Stimulated activated CD4-positive, alpha-beta T cell treated with anti-CD3 and anti-CD28 coated beads, Interleukin-12 subunit alpha, Interleukin-12 subunit beta, amount 100 ng/mL, for 24 hours (primary cell): ENCODE results near the gene NDUFA13.

ENCODE experiments used
- DNase-seq, 2 experiments: peaks; one replicate each; pipeline ENCODE4 v3.0.0-alpha.2; 2020; ENCODE audit warnings: low read depth in 2 of 2

The NDUFA13 gene

DNA sequence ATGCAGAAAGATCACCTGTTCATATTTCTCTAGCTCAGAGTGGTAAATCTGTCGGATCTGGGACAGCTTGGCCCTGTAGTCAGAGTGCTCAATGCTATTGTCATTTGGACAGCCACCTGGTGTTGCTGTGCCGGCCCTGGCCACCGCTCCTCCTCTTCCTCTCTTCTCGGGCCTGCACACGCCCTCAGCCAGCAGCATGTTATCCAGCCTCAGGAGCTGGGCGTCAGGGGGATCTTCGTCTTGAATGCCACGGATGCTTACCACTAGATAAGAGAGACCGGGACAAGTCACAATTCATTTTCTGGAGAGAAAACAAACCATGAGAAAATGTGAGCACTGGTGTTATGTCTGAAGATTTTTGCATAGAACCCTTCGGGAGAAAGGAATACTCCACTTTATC lies 54.5 kb downstream of the NDUFA13 start:
- DNase-seq: no peak

DNA sequence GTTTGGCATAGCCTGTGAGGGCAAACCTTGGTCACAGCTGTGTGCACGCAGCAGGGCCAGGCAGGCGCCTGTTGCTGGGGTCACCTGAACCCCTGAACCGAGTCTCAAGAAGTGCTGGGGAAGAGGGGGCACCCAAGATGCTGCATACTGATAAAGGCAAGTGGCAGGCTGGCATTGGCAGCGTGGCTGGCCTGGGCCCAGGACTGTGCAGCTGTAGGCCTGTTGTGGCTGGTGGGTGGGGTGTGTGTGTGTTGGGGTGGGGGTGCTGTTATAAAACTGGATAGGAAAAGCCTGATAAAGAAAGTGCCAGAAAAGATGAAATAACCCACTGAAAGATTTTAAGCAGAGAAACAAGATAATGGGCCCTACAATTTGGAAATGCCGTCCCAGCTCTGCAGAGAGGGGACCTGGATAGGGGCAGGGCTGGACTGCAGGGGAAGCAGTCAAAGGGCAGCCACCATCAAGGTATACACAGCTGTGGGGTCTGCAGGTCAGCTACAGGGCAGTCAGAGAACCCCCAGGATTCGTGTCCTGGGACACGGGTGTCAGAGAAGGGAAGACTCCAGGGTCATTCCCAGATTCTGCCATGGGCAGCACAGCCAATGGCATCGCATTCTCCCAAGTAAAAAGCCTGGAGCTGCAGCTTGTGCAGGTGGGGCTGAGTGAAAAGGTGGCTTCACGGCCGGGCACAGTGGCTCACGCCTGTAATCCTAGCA lies 55.2 kb downstream of the NDUFA13 start:
- DNase-seq: no peak

DNA sequence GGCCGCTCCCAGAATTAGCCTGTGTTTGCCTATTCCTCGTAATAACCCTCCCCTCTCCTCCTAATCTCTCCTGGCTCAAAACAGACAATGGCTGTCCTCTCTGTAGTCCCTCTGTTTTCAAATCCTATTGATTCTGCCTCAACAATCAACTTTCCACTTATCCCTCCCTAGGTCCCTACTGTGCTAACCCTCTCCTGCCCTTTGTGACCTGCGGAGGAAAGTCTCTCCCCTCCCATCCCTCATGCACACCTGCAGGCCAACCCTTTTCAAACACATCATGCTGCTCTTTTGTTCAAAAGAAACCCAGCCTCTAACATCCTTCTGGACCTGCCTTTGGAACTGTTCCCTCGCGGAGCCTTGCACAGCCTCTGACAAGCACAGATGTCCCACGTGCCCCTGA lies 59.4 kb downstream of the NDUFA13 start:
- no peak for DNase-seq
